Natural killer cell (primary cell): ENCODE data around the gene PRSS38. TPM values are rescaled to one million over a fixed set of nuclear protein-coding genes. Genes with fewer than 3 reads are reported as not detected.

Experiments used
- ATAC-seq, 3 donors: fragments of 150-1000 bp in 2 of 3; fragments of 200-7000 bp in 1 of 3; cut with Tn5 transposase; 1 replicate in 1 of 3; 2 replicates in 2 of 3; pipeline ENCODE4 v1.10.0; 2021; ENCODE audit warnings: mild to moderate bottlenecking in 2 of 3, moderate library complexity in 2 of 3
- DNase-seq, 2 donors: peaks; one replicate each; pipeline versions ENCODE4 v3.0.0 to v3.0.0-alpha.2; 2013 to 2021; ENCODE audit warnings: mixed read lengths in 1 of 2
- H3K27ac ChIP-seq: one replicate; pipeline ENCODE4 v1.5.1; 2013; ENCODE audit warnings: mild to moderate bottlenecking, low read length
- H3K27me3 ChIP-seq: one replicate; pipeline ENCODE4 v1.6.1; 2013; ENCODE audit warnings: low read length; ENCODE audit not compliant: control insufficient read depth, insufficient read depth
- H3K36me3 ChIP-seq: one replicate; pipeline ENCODE4 v1.6.1; 2013; ENCODE audit warnings: low read length; ENCODE audit not compliant: control insufficient read depth, insufficient read depth
- H3K4me1 ChIP-seq: one replicate; pipeline ENCODE4 v1.6.1; 2013; ENCODE audit warnings: low read length; ENCODE audit not compliant: control insufficient read depth, insufficient read depth
- H3K4me3 ChIP-seq: one replicate; pipeline ENCODE4 v1.5.1; 2013; ENCODE audit warnings: low read length
- H3K9me3 ChIP-seq: one replicate; pipeline ENCODE4 v1.6.1; 2013; ENCODE audit warnings: low read length; ENCODE audit not compliant: control insufficient read depth, insufficient read depth
- H3K27ac Mint-ChIP-seq, 2 donors: one replicate each; pipeline ENCODE4 v1.8.0; 2022; ENCODE audit warnings: mild to moderate bottlenecking in 2 of 2, mixed read lengths in 2 of 2, moderate library complexity in 1 of 2
- H3K27me3 Mint-ChIP-seq, 2 donors: one replicate each; pipeline ENCODE4 v1.8.0; 2022; ENCODE audit warnings: low read depth in 2 of 2, mixed read lengths in 2 of 2
- H3K36me3 Mint-ChIP-seq: one replicate; pipeline ENCODE4 v1.8.0; 2022; ENCODE audit warnings: mixed read lengths
- H3K4me1 Mint-ChIP-seq, 2 donors: one replicate each; pipeline ENCODE4 v1.8.0; 2022; ENCODE audit warnings: mixed read lengths in 2 of 2
- H3K4me3 Mint-ChIP-seq: one replicate; pipeline ENCODE4 v1.8.0; 2022; ENCODE audit warnings: mild to moderate bottlenecking, moderate library complexity, mixed read lengths
- H3K9me3 Mint-ChIP-seq, 2 donors: one replicate each; pipeline ENCODE4 v1.8.0; 2022; ENCODE audit warnings: mixed read lengths in 2 of 2
- CTCF ChIP-seq: fragments of 200-600 bp; IDR thresholded peaks from one replicate; pipeline ENCODE4 v1.8.0; 2022; ENCODE audit warnings: antibody characterized with exemption
- WGBS: methylation state at CpG from one replicate; pipeline ENCODE4 v1.1.7; 2013; ENCODE audit warnings: missing lambda C conversion rate; ENCODE audit not compliant: insufficient coverage; 5-methylcytosine and 5-hydroxymethylcytosine counted together
- intact Hi-C: fragments of 100-400 bp; cut with micrococcal nuclease; formaldehyde crosslinking; loops from one replicate; pipeline ENCODE4 v1.14.2; 2022
- total RNA-seq, 4 donors: library from RNA; stranded (reverse); fragments of 120-200 nt in 1 of 4; gene quantifications; one replicate each; pipeline versions ENCODE4 v1.2.3 to v1.2.4, GENCODE V29; 2013 to 2022

Gene PRSS38
- total RNA-seq, 3 donors from 2014 or later (not counting 1 experiment from before 2014, with no cell fraction given): not detected

GRCh38 chr1:227795732-227796131 is 19.7 kb upstream of the PRSS38 start:
- no peak overlapping the region for H3K4me3 ChIP-seq
- H3K4me1 ChIP-seq: no peaks in the 10 kb centered on the region
- H3K36me3 ChIP-seq: no peaks in the 10 kb centered on the region
- H3K27ac Mint-ChIP-seq: no peak overlapping the region
- 76% methylated on average over 4 of the region's 6 CpGs for WGBS
- H3K27me3 ChIP-seq: peaks cover 7% of the 10 kb centered on the region
- H3K9me3 ChIP-seq: no peaks in the 10 kb centered on the region
- H3K4me3 Mint-ChIP-seq: no peak overlapping the region
- intact Hi-C loops: no loop called here
- DNase-seq: no peak
- H3K27me3 Mint-ChIP-seq: peaks cover 14% of the 10 kb centered on the region in 2 donors
- no peak overlapping the region for H3K27ac ChIP-seq
- no peak for ATAC-seq
- no peaks in the 10 kb centered on the region for H3K36me3 Mint-ChIP-seq
- TF ChIP-seq CTCF: no peak
- H3K9me3 Mint-ChIP-seq: no peaks in the 10 kb centered on the region
- no peaks in the 10 kb centered on the region for H3K4me1 Mint-ChIP-seq

GRCh38 chr1:227796359-227796915 is 19.0 kb upstream of the PRSS38 start:
- Histone ChIP-seq H3K4me1 (no peaks in the 10 kb centered on the region), H3K4me3 (no peak overlapping the region), H3K9me3 (no peaks in the 10 kb centered on the region), H3K27ac (no peak overlapping the region), H3K36me3 (no peaks in the 10 kb centered on the region), H3K27me3 (peaks cover 7% of the 10 kb centered on the region)
- DNase-seq (no peak), ATAC-seq (no peak)
- Mint-ChIP-seq H3K27me3 (peaks cover 14% of the 10 kb centered on the region in 2 donors), H3K36me3 (no peaks in the 10 kb centered on the region), H3K27ac (no peak overlapping the region), H3K4me1 (no peaks in the 10 kb centered on the region), H3K9me3 (no peaks in the 10 kb centered on the region), H3K4me3 (no peak overlapping the region)
- 88% methylated on average over 5 of the region's 5 CpGs for WGBS
- no peak for TF ChIP-seq CTCF
- intact Hi-C loops: no loop called here

- Mint-ChIP-seq H3K27me3 (peaks cover 14 to 16% of the 10 kb centered on the region in 2 donors), H3K27ac (no peak overlapping the region), H3K4me1 (no peaks in the 10 kb centered on the region), H3K36me3 (no peaks in the 10 kb centered on the region), H3K4me3 (no peak overlapping the region), H3K9me3 (no peaks in the 10 kb centered on the region)
- no peaks in the 10 kb centered on the region for H3K9me3 ChIP-seq
- ATAC-seq (no peak), DNase-seq (no peak)
- TF ChIP-seq CTCF: no peak
- H3K4me3 ChIP-seq: no peak overlapping the region
- no peak overlapping the region for H3K27ac ChIP-seq
- intact Hi-C loops: no loop called here
- 81% methylated on average over 2 of the region's 3 CpGs for WGBS
- peaks cover 9% of the 10 kb centered on the region for H3K27me3 ChIP-seq
- no peaks in the 10 kb centered on the region for H3K36me3 ChIP-seq
- no peaks in the 10 kb centered on the region for H3K4me1 ChIP-seq
Observed at GRCh38 chr1:227797144-227797543, 18.3 kb upstream of the PRSS38 start.

- intact Hi-C loops: no loop called here
- Histone ChIP-seq H3K4me1 (no peaks in the 10 kb centered on the region), H3K27me3 (peaks cover 10% of the 10 kb centered on the region), H3K27ac (no peak overlapping the region), H3K36me3 (no peaks in the 10 kb centered on the region), H3K4me3 (no peak overlapping the region), H3K9me3 (no peaks in the 10 kb centered on the region)
- no peaks in the 10 kb centered on the region for H3K4me1 Mint-ChIP-seq
- ATAC-seq (no peak), DNase-seq (no peak)
- no peak for TF ChIP-seq CTCF
- H3K4me3 Mint-ChIP-seq: no peak overlapping the region
- peaks cover 14 to 16% of the 10 kb centered on the region in 2 donors for H3K27me3 Mint-ChIP-seq
- no peaks in the 10 kb centered on the region for H3K9me3 Mint-ChIP-seq
- no peaks in the 10 kb centered on the region for H3K36me3 Mint-ChIP-seq
- no peak overlapping the region for H3K27ac Mint-ChIP-seq
- 69% methylated on average over 3 of the region's 3 CpGs for WGBS
Observed at GRCh38 chr1:227797625-227798024, 17.9 kb upstream of the PRSS38 start.
